ENCODE data around the gene C17orf114.

GRCh38 chr17:4839221-4839620 is 37.1 kb upstream of the C17orf114 start:
- TF ChIP-seq CTCF (IDR thresholded peaks at IDR 0.05; ENCODE audit: low read length) (no peak), EZH2phosphoT487 (IDR thresholded peaks at IDR 0.05; ENCODE audit: low read length) (no peak), EZH2 (optimal IDR thresholded peaks at IDR 0.05; ENCODE audit: low read depth, low read length) (no peak)

Data from MM.1S (cell line).